Measurements from ENCODE around the gene HPCAL1.

HPCAL1 gene

DNA sequence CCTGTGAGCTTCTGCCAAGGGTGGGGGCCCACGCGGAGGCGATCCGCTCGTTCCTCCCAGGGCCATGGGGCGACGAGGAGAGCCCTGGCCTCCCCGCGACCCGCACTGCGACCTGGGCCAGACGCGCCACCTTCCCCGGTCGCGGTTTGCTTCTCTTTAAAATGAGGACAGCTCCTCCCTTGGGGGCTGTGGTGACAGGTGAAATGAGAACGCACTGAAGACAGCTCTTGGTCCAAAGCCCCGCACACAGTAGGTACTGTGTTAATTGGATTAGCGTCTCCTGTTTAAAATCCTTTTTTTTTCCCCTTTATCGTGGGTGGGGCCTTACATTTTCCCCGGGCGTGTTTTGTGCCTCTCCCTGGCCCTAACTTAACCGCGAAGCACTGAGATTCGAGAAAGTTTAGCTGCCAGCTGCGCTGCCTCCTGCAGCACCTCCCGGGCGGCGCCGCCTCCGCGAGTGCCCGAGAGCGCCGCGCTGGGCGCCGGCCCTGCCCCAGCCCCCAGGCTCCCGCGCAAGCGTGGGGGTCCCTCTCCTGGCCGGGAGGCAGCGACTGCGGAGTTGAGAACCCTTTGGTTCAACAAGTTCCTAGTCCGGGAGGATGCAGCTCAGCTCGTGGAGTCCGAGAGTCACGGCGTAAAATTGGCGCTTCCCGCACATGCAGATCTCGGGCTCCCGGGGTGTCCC is 1.1 kb downstream of the HPCAL1 start:
- no peak for DNase-seq (ENCODE audit: low read depth)

DNA sequence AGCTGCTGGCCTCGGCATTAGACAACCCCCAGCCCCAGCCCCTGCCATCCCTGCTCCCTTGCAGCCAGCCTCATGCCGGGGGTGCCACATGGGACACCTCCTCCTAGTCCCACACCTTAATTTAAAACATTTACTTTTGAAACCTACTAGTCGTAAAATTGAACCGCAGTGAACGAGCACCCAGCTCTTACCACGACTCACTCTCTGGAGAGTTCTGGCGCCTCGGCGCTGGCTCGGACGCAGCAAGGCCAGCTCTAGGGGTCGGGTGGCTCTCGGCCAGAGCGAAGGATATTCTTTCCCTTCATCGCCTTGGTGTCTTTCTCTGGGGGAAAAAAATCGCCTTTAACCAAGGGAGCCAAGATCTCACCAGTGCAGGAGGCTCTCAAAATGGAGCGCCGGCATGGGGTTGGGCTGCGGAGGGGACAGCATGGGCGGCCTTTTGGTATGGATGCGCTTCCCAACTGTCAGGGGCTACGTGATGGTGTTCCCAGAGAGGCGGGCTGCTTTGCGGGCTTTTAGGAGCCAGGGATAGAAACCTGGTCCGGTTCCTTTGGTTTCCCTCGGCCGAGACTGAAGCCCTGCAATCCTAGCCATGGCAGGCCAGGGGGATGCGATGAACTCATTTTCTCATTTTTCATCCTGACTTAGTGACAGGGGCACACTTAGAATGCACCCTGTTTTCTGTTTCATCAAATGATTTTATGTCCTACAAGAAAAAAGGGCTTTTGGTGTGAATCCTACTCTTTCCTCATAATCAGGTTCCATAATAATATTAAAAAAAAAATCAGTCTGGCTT is 2.0 kb downstream of the HPCAL1 start:
- DNase-seq (ENCODE audit: low read depth), result no peak

- DNase-seq (ENCODE audit: low read depth), result no peak
Observed at GRCh38 chr2:10305254-10305635, 2.5 kb downstream of the HPCAL1 start.

- no peak for DNase-seq (ENCODE audit: low read depth)
Observed at GRCh38 chr2:10305715-10306114, 3.0 kb downstream of the HPCAL1 start.

DNA sequence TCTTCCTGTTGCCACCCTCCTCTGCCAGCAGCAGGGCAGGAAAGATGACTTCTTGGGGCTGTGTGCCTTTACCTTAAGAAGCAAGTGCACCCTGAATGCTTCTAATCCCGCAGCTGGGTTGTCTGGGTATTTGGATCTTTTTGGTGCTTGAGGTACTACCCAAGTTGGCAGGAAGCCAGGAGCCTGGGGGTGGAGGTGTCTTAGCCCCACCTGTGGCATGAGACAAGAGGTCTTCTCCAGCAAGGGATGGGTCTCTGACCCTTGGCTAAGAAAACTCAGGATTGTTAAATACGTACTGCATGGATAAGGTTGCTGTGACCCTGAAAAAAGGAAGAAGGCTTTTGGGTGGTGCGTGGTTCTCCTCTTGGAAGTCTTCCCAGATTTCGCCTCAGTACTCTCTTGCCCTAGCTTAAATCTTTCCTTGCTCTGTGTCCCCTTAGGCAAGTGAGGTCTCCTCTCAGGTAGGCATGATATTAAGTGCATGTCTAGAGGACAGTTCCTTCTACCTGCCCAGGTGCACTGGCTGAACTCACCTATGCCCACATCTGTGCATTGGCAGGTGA is 4.3 kb downstream of the HPCAL1 start:
- no peak for DNase-seq (ENCODE audit: low read depth)

- no peak for DNase-seq (ENCODE audit: low read depth)
Observed at GRCh38 chr2:10307561-10308156, 5.0 kb downstream of the HPCAL1 start.

DNA sequence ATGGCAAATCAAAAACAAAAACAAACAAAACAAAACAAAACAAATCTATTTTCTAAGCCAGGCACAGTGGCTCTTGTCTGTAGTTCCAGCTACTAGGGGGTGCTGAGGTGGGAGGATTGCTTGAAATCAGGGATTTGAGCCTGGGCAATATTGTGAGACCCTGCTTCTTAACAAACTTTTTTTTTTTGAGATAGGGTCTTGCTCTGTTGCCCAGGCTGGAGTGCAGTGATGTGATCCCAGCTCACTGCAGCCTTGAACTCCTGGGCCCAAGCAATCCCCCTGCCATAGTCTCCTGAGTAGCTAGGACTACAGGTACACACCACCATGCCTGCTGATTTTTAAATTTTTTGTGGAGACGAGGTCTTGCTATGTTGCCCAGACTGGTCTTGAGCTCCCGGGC is 6.2 kb downstream of the HPCAL1 start:
- no peak for DNase-seq (ENCODE audit: low read depth)

DNA sequence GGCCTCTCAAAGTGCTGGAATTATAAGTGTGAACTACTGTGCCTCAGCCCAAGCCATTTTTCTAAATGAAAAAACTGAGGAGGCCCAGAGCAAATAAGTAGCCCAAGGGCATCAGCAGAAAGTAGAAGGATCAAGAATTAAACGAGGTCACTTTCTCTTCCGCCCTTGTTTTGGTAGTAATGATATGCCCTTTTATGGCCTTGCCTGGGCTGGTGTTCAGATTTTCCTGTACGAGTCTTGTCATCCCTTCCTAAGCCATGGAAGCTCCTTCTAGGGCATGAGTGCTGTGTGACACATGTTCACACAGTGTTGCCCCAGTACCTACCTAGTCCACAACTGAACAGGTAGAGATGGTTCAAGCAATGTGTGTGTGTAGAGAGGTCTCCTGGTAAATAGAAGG is 6.6 kb downstream of the HPCAL1 start:
- DNase-seq (ENCODE audit: low read depth), result no peak

GRCh38 chr2:10310309-10310888 is 7.7 kb downstream of the HPCAL1 start:
- DNase-seq (ENCODE audit: low read depth), result no peak

GRCh38 chr2:10311736-10312135 is 9.0 kb downstream of the HPCAL1 start:
- no peak for DNase-seq (ENCODE audit: low read depth)

- no peak for DNase-seq (ENCODE audit: low read depth)
Observed at GRCh38 chr2:10312437-10312957, 9.8 kb downstream of the HPCAL1 start.

DNA sequence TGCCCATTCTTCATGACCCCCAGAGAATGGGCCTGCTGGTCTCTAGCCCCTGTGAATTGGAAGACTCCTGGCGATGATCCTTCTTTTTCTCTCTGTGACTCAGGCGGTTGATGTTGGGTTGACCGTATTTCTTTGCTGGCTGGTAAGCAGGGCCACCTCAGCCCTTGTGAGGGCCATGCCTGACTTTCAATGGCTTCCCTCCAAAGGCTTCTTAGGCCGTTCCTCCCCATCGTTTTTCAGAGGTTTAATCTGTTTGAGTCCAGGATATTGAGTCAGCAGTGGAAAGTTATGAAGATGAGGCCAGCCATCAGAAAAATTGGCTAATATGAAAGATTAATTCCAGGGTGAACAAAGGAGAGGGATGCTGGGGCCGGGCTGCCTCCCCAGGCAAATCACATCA is 13.6 kb downstream of the HPCAL1 start:
- DNase-seq (ENCODE audit: low read depth), result no peak

DNA sequence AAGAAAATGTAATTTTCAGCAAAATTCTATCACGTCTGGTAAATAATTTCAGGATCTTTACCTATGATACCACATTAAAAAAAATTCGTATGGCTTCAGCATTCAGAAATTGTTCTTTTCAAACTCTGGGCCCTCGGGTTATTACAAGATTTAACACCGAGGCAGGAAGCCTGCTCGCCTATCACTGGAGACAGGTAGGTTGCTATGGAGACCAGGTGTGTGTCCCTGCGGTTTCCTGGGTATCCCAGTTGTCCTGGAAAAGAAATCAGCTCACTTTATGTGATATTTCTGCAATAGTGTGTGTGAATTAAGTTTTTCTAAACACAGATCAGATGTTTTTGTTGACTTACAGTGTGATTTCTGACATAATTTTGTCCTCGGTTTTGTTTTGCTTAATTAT is 14.2 kb downstream of the HPCAL1 start:
- no peak for DNase-seq (ENCODE audit: low read depth)

DNA sequence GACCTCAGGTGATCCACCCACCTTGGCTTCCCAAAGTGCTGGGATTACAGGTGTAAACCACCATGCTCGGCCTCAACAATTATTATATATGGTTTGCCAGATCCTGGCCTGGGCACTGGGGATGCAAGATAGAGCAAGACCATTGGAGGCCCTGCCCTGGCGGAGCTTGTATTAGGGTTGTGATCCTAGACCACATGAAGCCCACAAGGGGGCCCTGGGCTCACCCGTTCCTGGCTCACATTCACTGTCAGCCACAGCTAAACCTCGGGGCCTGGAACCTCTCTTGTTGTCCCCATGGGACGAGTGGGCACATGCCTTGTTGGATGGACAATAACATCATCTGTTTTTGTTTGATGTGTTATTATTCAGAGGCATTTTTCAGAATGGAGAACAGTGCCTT is 14.9 kb downstream of the HPCAL1 start:
- DNase-seq (ENCODE audit: low read depth), result no peak

DNA sequence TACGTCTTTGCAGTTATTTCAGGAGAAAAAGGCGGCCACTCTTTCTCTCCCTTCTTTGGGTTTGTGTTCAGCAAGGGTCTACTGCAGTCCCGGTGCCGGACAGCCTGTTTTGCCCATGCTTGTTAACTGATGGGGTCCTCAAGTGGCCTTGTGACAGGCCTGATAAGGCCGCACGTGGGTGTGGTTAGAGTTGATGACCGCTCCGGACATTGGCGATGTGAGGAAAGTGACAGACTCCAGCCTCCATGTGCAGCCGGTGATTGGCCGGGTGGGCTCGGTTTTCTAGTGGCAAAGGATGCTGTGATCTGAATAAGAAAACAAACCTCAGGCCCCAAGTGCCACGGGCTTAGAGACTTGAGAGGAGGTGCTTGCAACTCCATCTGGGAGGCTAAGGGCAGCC is 15.6 kb downstream of the HPCAL1 start:
- DNase-seq (ENCODE audit: low read depth), result no peak

DNA sequence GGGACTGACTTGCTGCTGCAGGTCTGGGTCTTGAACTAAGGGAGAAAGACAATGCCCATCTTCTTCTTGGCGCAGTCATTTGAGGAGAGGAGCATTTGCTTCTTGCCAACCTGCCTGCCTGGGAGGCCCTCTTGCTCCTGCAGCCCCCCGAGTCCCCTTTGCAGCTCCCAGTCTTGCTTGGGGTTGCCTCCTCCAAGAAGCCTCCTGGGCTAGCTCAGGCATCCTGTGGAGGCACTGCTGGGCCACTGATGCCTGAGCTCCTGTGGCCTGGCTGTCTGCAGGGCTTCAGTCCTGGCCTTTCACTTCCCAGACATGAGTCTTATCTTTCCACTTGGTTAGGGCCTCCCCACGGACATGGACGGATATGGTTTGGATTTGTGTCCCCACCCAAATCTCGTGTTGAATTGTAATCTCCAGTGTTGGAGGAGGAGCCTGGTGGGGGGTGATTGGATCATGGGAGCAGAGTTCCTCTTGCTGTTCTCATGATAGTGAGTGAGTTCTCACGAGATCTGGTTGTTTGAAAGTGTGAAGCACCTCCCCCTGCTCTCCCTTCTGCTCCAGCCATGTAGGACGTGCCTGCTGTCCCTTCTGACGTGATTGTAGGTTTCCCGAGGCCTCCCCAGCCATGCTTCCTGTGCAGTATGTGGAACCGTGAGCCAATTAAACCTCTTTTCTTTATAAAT is 17.3 kb downstream of the HPCAL1 start:
- DNase-seq (ENCODE audit: low read depth), result no peak

DNA sequence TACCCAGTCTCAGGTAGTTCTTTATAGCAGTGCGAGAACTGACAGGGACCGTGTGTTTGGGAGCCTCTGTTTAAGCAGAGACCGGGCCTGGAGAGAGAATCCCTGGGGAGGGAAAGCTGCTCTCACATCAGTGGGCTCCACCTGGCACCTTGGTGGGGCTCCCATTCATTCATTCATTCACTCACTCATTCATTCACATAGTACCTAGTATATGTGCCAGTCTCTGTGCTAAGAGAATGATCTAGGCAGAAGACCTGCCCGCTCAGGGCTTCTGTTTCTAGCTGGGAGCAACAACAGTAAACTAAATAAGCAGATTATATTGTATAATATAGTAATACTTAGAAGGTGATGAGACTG is 17.8 kb downstream of the HPCAL1 start:
- DNase-seq (ENCODE audit: low read depth), result no peak

DNA sequence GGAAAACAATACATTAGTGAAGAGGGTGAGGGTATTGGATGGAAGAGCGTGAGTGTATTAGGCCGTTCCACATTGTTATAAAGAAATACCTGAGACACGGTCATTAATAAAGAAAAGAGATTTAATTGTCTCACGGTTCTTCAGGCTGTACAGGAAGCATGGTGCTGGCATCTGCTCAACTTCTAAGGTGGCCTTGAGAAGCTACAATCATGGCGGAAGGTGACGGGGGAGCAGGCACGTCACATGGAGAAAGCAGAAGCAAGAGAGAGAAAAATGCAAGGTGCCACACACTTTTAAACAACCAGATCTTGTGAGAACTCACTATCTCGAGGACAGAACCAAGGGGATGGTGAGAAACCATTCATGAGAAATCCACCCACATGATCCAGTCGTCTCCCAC is 18.2 kb downstream of the HPCAL1 start:
- no peak for DNase-seq (ENCODE audit: low read depth)

DNA sequence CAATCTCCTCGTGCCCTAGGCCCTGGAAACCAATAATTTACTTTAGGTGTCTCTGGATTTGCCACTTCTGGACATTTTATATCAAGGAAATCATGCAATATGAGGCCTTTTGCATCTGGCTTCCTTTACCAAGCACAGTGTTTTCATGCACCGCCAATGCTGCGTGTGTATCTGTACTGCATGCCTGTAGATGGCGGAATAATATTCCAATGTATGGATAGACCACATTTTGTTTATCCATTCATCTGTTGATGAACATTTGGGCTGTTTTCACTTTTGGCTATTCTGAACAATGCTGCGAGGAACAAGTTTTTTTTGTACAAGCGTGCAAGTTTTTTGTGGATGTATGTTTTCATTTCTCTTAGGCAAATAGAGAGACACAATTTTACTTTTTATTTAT is 18.9 kb downstream of the HPCAL1 start:
- no peak for DNase-seq (ENCODE audit: low read depth)

DNA sequence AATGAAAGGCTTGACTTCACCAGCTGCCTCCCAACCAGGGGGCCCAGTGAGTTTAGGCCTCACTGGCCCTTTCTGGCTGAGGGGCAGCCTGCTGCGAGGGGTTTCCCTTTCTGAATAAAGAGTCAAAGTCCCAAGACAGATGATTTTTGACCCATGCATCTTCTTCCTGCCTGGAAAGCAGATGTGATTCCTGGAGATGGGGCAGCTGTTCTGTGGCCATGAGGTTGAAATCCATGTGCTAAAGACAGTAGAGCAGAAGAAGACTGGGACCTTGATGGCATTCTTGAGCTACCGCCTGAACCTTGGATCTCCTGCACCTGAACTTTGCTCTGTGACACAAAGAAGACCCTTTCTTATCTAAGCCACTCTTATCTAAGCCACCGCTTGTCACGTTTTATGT is 19.8 kb downstream of the HPCAL1 start:
- no peak for DNase-seq (ENCODE audit: low read depth)

GRCh38 chr2:10322973-10323372 is 20.3 kb downstream of the HPCAL1 start:
- no peak for DNase-seq (ENCODE audit: low read depth)

DNA sequence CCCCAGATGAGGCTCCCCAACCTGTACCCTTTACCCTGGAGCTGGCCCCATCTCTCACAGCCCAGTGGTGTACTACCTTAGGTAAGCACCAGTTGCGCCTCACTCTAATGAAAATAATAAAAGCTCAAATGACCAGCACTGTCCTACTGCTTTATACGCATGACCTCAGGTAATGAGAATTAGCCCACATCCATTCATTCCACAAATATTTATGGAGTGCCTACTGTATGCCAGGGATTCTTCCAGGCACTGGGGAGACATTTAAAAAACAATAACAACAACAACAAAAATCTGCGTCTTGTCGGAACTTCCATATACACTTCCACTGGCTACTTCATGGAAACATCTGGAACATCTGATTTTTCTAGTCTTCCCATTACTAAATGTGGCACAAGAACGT is 20.8 kb downstream of the HPCAL1 start:
- no peak for DNase-seq (ENCODE audit: low read depth)

All from stimulated activated CD8-positive, alpha-beta memory T cell treated with anti-CD3 and anti-CD28 coated beads, Interleukin-15, amount 100 ng/mL, for 1 hour (primary cell).